GM23338 (cell line): ENCODE measurements around the gene ATP10B.

ENCODE experiments used
- CTCF ChIP-seq, 2 experiments: fragments of 200-600 bp in 1 of 2; sonication (generic) in 1 of 2; conservative IDR thresholded peaks; 2 replicates each; pipeline versions ENCODE4 v1.5.1 to v1.6.1; 2016 to 2017; ENCODE audit warnings: antibody characterized with exemption in 2 of 2, low read depth in 2 of 2, mild to moderate bottlenecking in 2 of 2, moderate library complexity in 1 of 2
- EZH2phosphoT487 ChIP-seq: fragments of 200-600 bp; sonication (generic); IDR thresholded peaks from one replicate; pipeline ENCODE4 v1.8.1; 2018; ENCODE audit warnings: antibody characterized with exemption; ENCODE audit not compliant: unreplicated experiment
- ZNF462 ChIP-seq: fragments of 250-450 bp; sonication (Bioruptor Pico); IDR thresholded peaks from 2 replicates; pipeline ENCODE4 v1.5.0; 2020; ENCODE audit warnings: mild to moderate bottlenecking, moderate library complexity

- no peak for TF ChIP-seq CTCF (conservative IDR thresholded peaks at IDR 0.05; ENCODE audit: low read depth in 2 of 2)
- TF ChIP-seq ZNF462 (CRISPR knock-in tag) = no peak
- TF ChIP-seq EZH2phosphoT487 = no peak
Observed at GRCh38 chr5:160567031-160567705, 284.8 kb downstream of the ATP10B start.
